NT2/D1 (cell line): ENCODE measurements around the gene NT5DC3.

Experiments
- SUZ12 ChIP-seq: IDR thresholded peaks from 2 replicates; pipeline ENCODE4 v1.6.1; 2011; ENCODE audit not compliant: insufficient read length, insufficient read depth; ENCODE audit errors: extremely low read depth
- YY1 ChIP-seq: IDR thresholded peaks from 2 replicates; pipeline ENCODE4 v1.6.1; 2011; ENCODE audit not compliant: insufficient read length, insufficient read depth
- ZNF274 ChIP-seq: IDR thresholded peaks from 2 replicates; pipeline ENCODE4 v1.6.1; 2011; ENCODE audit warnings: mild to moderate bottlenecking, low read depth, low read length

DNA sequence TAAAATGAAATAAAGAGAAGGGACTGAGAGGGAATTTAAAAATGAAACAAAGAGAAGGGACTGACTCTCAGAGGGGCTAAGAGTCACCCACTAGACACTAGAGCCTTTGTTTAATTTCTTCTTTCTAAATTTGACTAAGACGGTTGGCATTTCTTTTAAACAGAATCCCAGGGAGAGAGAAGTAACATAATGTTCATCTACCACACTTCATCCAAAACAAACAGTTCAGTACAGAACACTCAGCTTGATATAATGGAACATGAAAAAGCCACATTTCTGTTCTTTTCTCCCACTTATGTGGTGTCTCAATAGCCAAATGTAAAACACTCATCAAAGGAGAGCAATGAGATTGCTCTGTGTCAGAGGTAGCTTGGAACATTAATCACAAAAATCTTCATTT lies 10.1 kb upstream of the NT5DC3 start:
- TF ChIP-seq SUZ12 (no peak), YY1 (no peak), ZNF274 (no peak)
